DND-41 (cell line): ENCODE measurements around the gene XPNPEP3.

Experiments
- ATAC-seq: fragments of 200-7000 bp; cut with Tn5 transposase; 3 replicates; pipeline ENCODE4 v1.9.1; 2021; ENCODE audit warnings: low read depth; ENCODE audit not compliant: insufficient read depth
- DNase-seq: peaks from one replicate; pipeline ENCODE4 v3.0.0-alpha.2; 2020
- H2AFZ ChIP-seq: 2 replicates; pipeline ENCODE4 v1.6.0; 2012; ENCODE audit warnings: low read depth, low read length
- H3K27ac ChIP-seq: 2 replicates; pipeline ENCODE4 v1.5.1; 2012; ENCODE audit warnings: low read length, inconsistent platforms
- H3K27me3 ChIP-seq: fragments of 200-600 bp; sonication (generic); 2 replicates; pipeline ENCODE4 v1.6.0; 2012; ENCODE audit warnings: low read length, mild to moderate bottlenecking, inconsistent platforms; ENCODE audit not compliant: insufficient read depth, poor library complexity
- H3K36me3 ChIP-seq: 2 replicates; pipeline ENCODE4 v1.5.1; 2012; ENCODE audit warnings: low read length, inconsistent platforms; ENCODE audit not compliant: insufficient read depth
- H3K4me1 ChIP-seq: 2 replicates; pipeline ENCODE4 v1.5.1; 2012; ENCODE audit warnings: mild to moderate bottlenecking, low read length; ENCODE audit not compliant: insufficient read depth
- H3K4me2 ChIP-seq: 2 replicates; pipeline ENCODE4 v1.6.0; 2012; ENCODE audit warnings: mild to moderate bottlenecking, moderate library complexity, low read length, inconsistent platforms; ENCODE audit not compliant: insufficient read depth
- H3K4me3 ChIP-seq, 2 experiments: fragments of 200-600 bp in 1 of 2; shearing (Covaris generic) in 1 of 2; 2 replicates each; pipeline ENCODE4 v1.5.1; 2012 to 2016; ENCODE audit warnings: inconsistent platforms in 2 of 2, low read length in 2 of 2, mild to moderate bottlenecking in 2 of 2, low read depth in 1 of 2, moderate library complexity in 1 of 2
- H3K79me2 ChIP-seq: 2 replicates; pipeline ENCODE4 v1.6.0; 2012; ENCODE audit warnings: low read length, inconsistent platforms; ENCODE audit not compliant: insufficient read depth
- H3K9ac ChIP-seq: 2 replicates; pipeline ENCODE4 v1.6.0; 2012; ENCODE audit warnings: low read depth, mild to moderate bottlenecking, inconsistent platforms, low read length, moderate library complexity
- H3K9me3 ChIP-seq: 2 replicates; pipeline ENCODE4 v1.5.1; 2012; ENCODE audit warnings: low read length, moderate library complexity, mild to moderate bottlenecking, inconsistent platforms; ENCODE audit not compliant: insufficient read depth, severe bottlenecking
- H4K20me1 ChIP-seq: 2 replicates; pipeline ENCODE4 v1.6.0; 2012; ENCODE audit warnings: low read length; ENCODE audit not compliant: insufficient read depth
- CTCF ChIP-seq: IDR thresholded peaks from 2 replicates; pipeline ENCODE4 v1.5.1; 2012; ENCODE audit warnings: borderline replicate concordance, low read length, moderate library complexity, mild to moderate bottlenecking; ENCODE audit not compliant: poor library complexity, severe bottlenecking; ENCODE audit errors: extremely low read depth
- EZH2 ChIP-seq: IDR thresholded peaks from 3 replicates; pipeline ENCODE4 v1.6.1; 2012; ENCODE audit warnings: borderline replicate concordance, low read depth, mild to moderate bottlenecking, moderate library complexity, low read length, inconsistent platforms; ENCODE audit not compliant: severe bottlenecking

Gene XPNPEP3

GRCh38 chr22:40856513-40857308 is at the start of gene XPNPEP3, which contains the start of gene ST13:
Gene XPNPEP3 (plus strand): TSS chr22:40857148. CDS start chr22:40857182, 34 bp downstream.
Gene ST13 (minus strand): TSS chr22:40856639. CDS start chr22:40856540, 99 bp downstream.
- ATAC-seq (peak; percentile 97), DNase-seq (peak; percentile 98)
- Histone ChIP-seq H3K4me3 (peak within 1 kb of the TSS; percentile 72 to 91), H4K20me1 (peaks cover 26% of the 10 kb centered on the region), H3K27ac (peak within 1 kb of the TSS; percentile 95), H3K4me1 (peaks cover 56% of the 10 kb centered on the region), H3K36me3 (peaks cover 37% of the 10 kb centered on the region), H2AFZ (peak within 1 kb of the TSS; percentile 91), H3K79me2 (peaks cover 92% of the 10 kb centered on the region), H3K4me2 (peak within 1 kb of the TSS; percentile 88), H3K9ac (peak within 1 kb of the TSS; percentile 84), H3K27me3 (no peaks in the 10 kb centered on the region), H3K9me3 (no peaks in the 10 kb centered on the region)
- TF ChIP-seq CTCF (peak; percentile 42), EZH2 (no peak)

GRCh38 chr22:40808018-40808841 is 48.7 kb upstream of the XPNPEP3 start:
- TF ChIP-seq EZH2: no peak
- TF ChIP-seq CTCF: no peak
- Histone ChIP-seq H2AFZ (no peak overlapping the region), H3K4me2 (no peak overlapping the region), H3K36me3 (peaks cover 18% of the 10 kb centered on the region; the same call in 1 of the 2 replicates), H3K4me3 (no peak overlapping the region), H3K79me2 (peaks cover 94% of the 10 kb centered on the region), H3K9me3 (no peaks in the 10 kb centered on the region), H3K9ac (no peak overlapping the region), H3K27ac (no peak overlapping the region), H3K27me3 (no peaks in the 10 kb centered on the region), H3K4me1 (no peaks in the 10 kb centered on the region), H4K20me1 (peaks cover 9% of the 10 kb centered on the region; the same call in 1 of the 2 replicates)
- no peak for DNase-seq
- ATAC-seq: no peak

DNA sequence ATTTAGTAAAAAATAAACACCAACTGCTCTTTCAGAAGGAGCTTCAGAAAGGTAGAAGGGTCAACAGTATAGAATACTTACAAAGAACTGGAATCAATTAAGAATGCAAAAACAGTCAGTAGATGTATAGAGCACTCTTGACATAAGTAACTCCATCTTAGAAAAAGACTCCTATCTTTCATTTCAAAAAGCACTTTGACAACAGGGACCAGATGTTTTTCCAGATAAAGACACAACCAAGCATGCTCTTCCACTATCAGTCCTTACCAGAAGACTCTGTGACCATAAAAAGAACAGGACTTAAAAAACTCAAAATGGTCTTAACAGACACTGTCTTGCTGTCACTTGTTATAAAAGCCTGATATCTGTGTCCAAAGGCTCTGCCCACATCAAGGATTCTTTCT is 43.0 kb upstream of the XPNPEP3 start:
- Histone ChIP-seq H3K36me3 (peaks cover 6% of the 10 kb centered on the region; the same call in 1 of the 2 replicates), H3K4me2 (no peak overlapping the region), H3K9me3 (no peaks in the 10 kb centered on the region), H3K79me2 (peaks cover 93% of the 10 kb centered on the region), H3K4me1 (peaks cover 29% of the 10 kb centered on the region), H2AFZ (no peak overlapping the region), H3K4me3 (no peak overlapping the region), H4K20me1 (peaks cover 12% of the 10 kb centered on the region; the same call in 1 of the 2 replicates), H3K27me3 (no peaks in the 10 kb centered on the region), H3K9ac (no peak overlapping the region), H3K27ac (no peak overlapping the region)
- ATAC-seq (no peak), DNase-seq (no peak)
- TF ChIP-seq EZH2 (no peak), CTCF (no peak)
